H1 (cell line): Measurements from ENCODE around the gene FBN1. TPM values are rescaled to one million over a fixed set of nuclear protein-coding genes. Genes with fewer than 3 reads are reported as not detected.

Experiments
- CTCF ChIA-PET: fragments of 300-600 bp; sonication (Branson Sonifier 250); formaldehyde crosslinking; loops from one replicate; lab custom pipeline; 2021; ENCODE audit not compliant: partially characterized antibody; lab: Charles Lee
- POLR2A ChIA-PET: fragments of 300-600 bp; sonication (Branson Sonifier 250); formaldehyde crosslinking; loops from one replicate; lab custom pipeline; 2021; ENCODE audit warnings: inconsistent platforms; ENCODE audit not compliant: partially characterized antibody; lab: Charles Lee
- DNase-seq, 2 experiments: peaks; one replicate each; pipeline versions ENCODE4 v3.0.0 to v3.0.0-alpha.2; 2010 to 2022; ENCODE audit warnings: low spot score in 2 of 2, low read depth in 1 of 2, mixed read lengths in 1 of 2
- FAIRE-seq: peaks from 2 replicates; lab custom pipeline; 2011; peaks lifted over from hg19 to GRCh38; lab: Jason Lieb, UNC
- H2AFZ ChIP-seq: 2 replicates; pipeline ENCODE4 v1.8.1; 2012; ENCODE audit warnings: low read length, inconsistent platforms
- H2AK5ac ChIP-seq: 2 replicates; pipeline ENCODE4 v1.6.1; 2013; ENCODE audit warnings: low read depth, low read length
- H2BK120ac ChIP-seq: replicated peaks from 2 replicates; pipeline ENCODE3; 2013; ENCODE audit warnings: low read depth, low read length, inconsistent platforms
- H2BK12ac ChIP-seq: 2 replicates; pipeline ENCODE4 v1.6.1; 2013; ENCODE audit warnings: low read depth, low read length
- H2BK15ac ChIP-seq: 2 replicates; pipeline ENCODE4 v1.6.1; 2013; ENCODE audit warnings: low read length
- H2BK20ac ChIP-seq: 2 replicates; pipeline ENCODE4 v1.6.1; 2013; ENCODE audit warnings: low read length
- H2BK5ac ChIP-seq: 2 replicates; pipeline ENCODE4 v1.6.1; 2013; ENCODE audit warnings: low read depth, low read length
- H3K14ac ChIP-seq: 2 replicates; pipeline ENCODE4 v1.6.1; 2013; ENCODE audit warnings: inconsistent platforms; ENCODE audit not compliant: insufficient read length
- H3K18ac ChIP-seq: 2 replicates; pipeline ENCODE4 v1.6.1; 2013; ENCODE audit warnings: low read length; ENCODE audit errors: extremely low read depth
- H3K23ac ChIP-seq: 2 replicates; pipeline ENCODE4 v1.6.1; 2013; ENCODE audit warnings: inconsistent platforms; ENCODE audit not compliant: insufficient read length
- H3K23me2 ChIP-seq: 2 replicates; pipeline ENCODE4 v1.6.1; 2013; ENCODE audit warnings: low read depth, low read length
- H3K27ac ChIP-seq: 2 replicates; pipeline ENCODE4 v1.6.1; 2011; ENCODE audit warnings: low read depth, low read length, inconsistent platforms
- H3K27me3 ChIP-seq, 4 experiments: replicated peaks in 1 of 4; 1 replicate in 1 of 4; 2 replicates in 3 of 4; pipeline versions ENCODE4 v1.6.1 to v1.8.1; 2011 to 2013; ENCODE audit warnings: low read length in 3 of 4, mild to moderate bottlenecking in 3 of 4, inconsistent platforms in 2 of 4, mixed read lengths in 2 of 4, moderate library complexity in 1 of 4; ENCODE audit not compliant: control insufficient read depth in 3 of 4, insufficient read depth in 3 of 4; ENCODE audit errors: extremely low read depth in 1 of 4
- H3K36me3 ChIP-seq, 4 experiments: 2 replicates each; pipeline versions ENCODE4 v1.6.1 to v1.8.1; 2011 to 2013; ENCODE audit warnings: mild to moderate bottlenecking in 4 of 4, low read length in 3 of 4, moderate library complexity in 2 of 4, control low read depth in 1 of 4, inconsistent platforms in 1 of 4; ENCODE audit not compliant: insufficient read depth in 4 of 4, control insufficient read depth in 2 of 4
- H3K4ac ChIP-seq: replicated peaks from 2 replicates; pipeline ENCODE3; 2013; ENCODE audit warnings: low read length, low read depth, mixed read lengths, inconsistent platforms; ENCODE audit not compliant: insufficient read length
- H3K4me1 ChIP-seq, 4 experiments: replicated peaks in 1 of 4; 1 replicate in 1 of 4; 2 replicates in 3 of 4; pipeline versions ENCODE4 v1.6.1 to v1.8.1; 2011 to 2013; ENCODE audit warnings: low read length in 3 of 4, inconsistent platforms in 2 of 4, mixed read lengths in 1 of 4; ENCODE audit not compliant: insufficient read depth in 4 of 4, control insufficient read depth in 3 of 4
- H3K4me2 ChIP-seq, 2 experiments: 2 replicates each; pipeline versions ENCODE4 v1.6.1 to v1.8.1; 2011 to 2013; ENCODE audit warnings: low read depth in 2 of 2, low read length in 2 of 2, control low read depth in 1 of 2, inconsistent platforms in 1 of 2, mild to moderate bottlenecking in 1 of 2; ENCODE audit not compliant: insufficient read depth in 1 of 2
- H3K4me3 ChIP-seq, 4 experiments: fragments of 200-600, 300-600 bp in 1 of 4; sonication (generic), shearing (Covaris generic), sonication (Bioruptor Twin) in 1 of 4; 2 replicates each; pipeline versions ENCODE4 v1.5.1 to v1.8.1; 2011 to 2016; ENCODE audit warnings: low read length in 4 of 4, low read depth in 3 of 4, control low read depth in 2 of 4, inconsistent platforms in 2 of 4, mild to moderate bottlenecking in 2 of 4, mixed read lengths in 1 of 4, moderate library complexity in 1 of 4; ENCODE audit not compliant: insufficient read depth in 2 of 4; ENCODE audit errors: extremely low read depth in 1 of 4
- H3K56ac ChIP-seq: replicated peaks from 2 replicates; pipeline ENCODE3; 2013; ENCODE audit warnings: low read depth, mild to moderate bottlenecking, mixed read lengths, low read length, inconsistent platforms; ENCODE audit not compliant: insufficient read length
- H3K79me1 ChIP-seq: 2 replicates; pipeline ENCODE4 v1.6.1; 2013; ENCODE audit warnings: low read depth, low read length, control low read depth
- H3K79me2 ChIP-seq, 2 experiments: 2 replicates each; pipeline versions ENCODE4 v1.6.1 to v1.8.1; 2012 to 2013; ENCODE audit warnings: low read length in 2 of 2, mild to moderate bottlenecking in 2 of 2, inconsistent platforms in 1 of 2; ENCODE audit not compliant: insufficient read depth in 2 of 2, control insufficient read depth in 1 of 2
- H3K9ac ChIP-seq, 4 experiments: replicated peaks in 1 of 4; 1 replicate in 1 of 4; 2 replicates in 3 of 4; pipeline versions ENCODE4 v1.6.1 to v1.8.1; 2011 to 2013; ENCODE audit warnings: low read depth in 3 of 4, low read length in 3 of 4, control low read depth in 2 of 4, mild to moderate bottlenecking in 2 of 4, moderate library complexity in 2 of 4, inconsistent platforms in 1 of 4; ENCODE audit errors: extremely low read depth in 1 of 4
- H3K9me3 ChIP-seq, 2 experiments: 2 replicates each; pipeline versions ENCODE4 v1.6.1 to v1.8.1; 2012 to 2013; ENCODE audit warnings: mild to moderate bottlenecking in 2 of 2, moderate library complexity in 2 of 2, control low read depth in 1 of 2, inconsistent platforms in 1 of 2, low read depth in 1 of 2, low read length in 1 of 2, mixed read lengths in 1 of 2; ENCODE audit not compliant: insufficient read depth in 2 of 2
- H4K20me1 ChIP-seq, 2 experiments: replicated peaks in 1 of 2; 2 replicates each; pipeline versions ENCODE3 to v1.8.1; 2011 to 2013; ENCODE audit warnings: inconsistent platforms in 2 of 2, low read length in 2 of 2, mild to moderate bottlenecking in 1 of 2; ENCODE audit not compliant: insufficient read depth in 2 of 2, control insufficient read depth in 1 of 2
- H4K5ac ChIP-seq: 2 replicates; pipeline ENCODE4 v1.6.1; 2013; ENCODE audit warnings: low read length, low read depth, mixed read lengths, inconsistent platforms; ENCODE audit not compliant: insufficient read length
- H4K8ac ChIP-seq: 2 replicates; pipeline ENCODE4 v1.8.0; 2013; ENCODE audit warnings: mild to moderate bottlenecking, moderate library complexity, low read length, inconsistent platforms; ENCODE audit not compliant: insufficient read depth; ENCODE audit errors: extremely low read depth
- H4K91ac ChIP-seq: replicated peaks from 2 replicates; pipeline ENCODE3; 2013; ENCODE audit warnings: low read length, mixed read lengths, inconsistent platforms; ENCODE audit not compliant: insufficient read length
- GABPA ChIP-seq: IDR thresholded peaks from 2 replicates; pipeline ENCODE4 v1.6.1; 2011; ENCODE audit warnings: mild to moderate bottlenecking, low read length, moderate library complexity, borderline replicate concordance; ENCODE audit not compliant: insufficient read depth
- SP2 ChIP-seq: IDR thresholded peaks from 2 replicates; pipeline ENCODE4 v1.6.1; 2012; ENCODE audit warnings: mild to moderate bottlenecking, low read length, inconsistent platforms
- WGBS, 2 experiments: shearing (Covaris generic) in 1 of 2; methylation state at CpG; one replicate each; pipeline versions ENCODE4 v1.1.6 to v1.1.7; 2013 to 2015; ENCODE audit warnings: low lambda C conversion rate in 2 of 2, mixed read lengths in 2 of 2, inconsistent platforms in 1 of 2, low coverage in 1 of 2, missing lambda C conversion rate in 1 of 2; ENCODE audit not compliant: insufficient replicate concordance in 2 of 2, insufficient coverage in 1 of 2, insufficient read length in 1 of 2; ENCODE audit errors: extremely low coverage in 1 of 2, missing lambda C conversion rate in 1 of 2; 5-methylcytosine and 5-hydroxymethylcytosine counted together
- polyA plus RNA-seq, 7 experiments: library from polyadenylated mRNA; depleted of rRNA in 3 of 7; stranded (reverse) in 5 of 7; unstranded in 2 of 7; fragments of >200 nt in 5 of 7; fragments of 200-250 nt in 2 of 7; gene quantifications; 1 replicate in 5 of 7; 2 replicates in 1 of 7; 4 replicates in 1 of 7; pipeline versions ENCODE4 v1.2.1 to v1.2.3, GENCODE V29; 2011 to 2013; ENCODE audit warnings: missing spikeins in 2 of 7, mixed read lengths in 2 of 7
- total RNA-seq: library from RNA; stranded (reverse); fragmentation: NEBNext Ultra II Directional; extraction: Animal tissue kit (Norgen Biotek cat#: 25700); gene quantifications from 2 replicates; pipeline ENCODE4 v1.2.1, GENCODE V29; 2021
- TF ChIP-seq, protein P1 (sequence below): IDR thresholded peaks from 2 replicates; pipeline ENCODE4 v1.6.1; 2012; ENCODE audit warnings: inconsistent platforms

FBN1 gene
- total and polyA plus RNA-seq, 2 of the 8 experiments (the other 6 are each of a cell fraction or from before 2014, with no cell fraction given) = 3.0 to 4.0 TPM

- no peak overlapping the region for H3K9ac ChIP-seq
- no peak overlapping the region for H3K4ac ChIP-seq
- no peak overlapping the region for H3K27ac ChIP-seq
- no peak overlapping the region for H2BK20ac ChIP-seq
- no peak overlapping the region for H3K56ac ChIP-seq
- no peaks in the 10 kb centered on the region for H3K36me3 ChIP-seq
- no peak overlapping the region for H4K8ac ChIP-seq
- no peaks in the 10 kb centered on the region for H3K79me1 ChIP-seq
- no peak overlapping the region for H2BK15ac ChIP-seq
- 88% methylated on average over 4 of the region's 4 CpGs; no CpG with 5 or more reads in 1 of the 2 experiments for WGBS, 2 experiments
- H3K9me3 ChIP-seq = 0 out of 4 replicates have a peak, but pooled peaks cover 0 to 3% of the 10 kb centered on the region in 2 experiments
- no peak overlapping the region for H3K4me2 ChIP-seq
- no peaks in the 10 kb centered on the region for H3K79me2 ChIP-seq
- DNase-seq (peak in 1 of 2 experiments; percentile 8), FAIRE-seq (no peak)
- ChIA-PET CTCF (interaction anchor here (0.7 to 1.2 kb wide), 5 partner anchors 8 to 127 kb away, joined by 3 to 4 read pairs (median 3); no protein-coding TSS in a partner anchor), POLR2A (no interaction called here)
- no peaks in the 10 kb centered on the region for H3K27me3 ChIP-seq
- no peak overlapping the region for H2BK120ac ChIP-seq
- H3K4me1 ChIP-seq = no peaks in the 10 kb centered on the region
- H4K5ac ChIP-seq = no peak overlapping the region
- H3K23me2 ChIP-seq = no peaks in the 10 kb centered on the region
- H2BK5ac ChIP-seq = no peak overlapping the region
- no peak overlapping the region for H4K91ac ChIP-seq
- no peak overlapping the region for H3K14ac ChIP-seq
- H3K23ac ChIP-seq = no peak overlapping the region
- no peak overlapping the region for H2AFZ ChIP-seq
- TF ChIP-seq GABPA (no peak), SP2 (no peak)
- TF ChIP-seq, protein P1, sequence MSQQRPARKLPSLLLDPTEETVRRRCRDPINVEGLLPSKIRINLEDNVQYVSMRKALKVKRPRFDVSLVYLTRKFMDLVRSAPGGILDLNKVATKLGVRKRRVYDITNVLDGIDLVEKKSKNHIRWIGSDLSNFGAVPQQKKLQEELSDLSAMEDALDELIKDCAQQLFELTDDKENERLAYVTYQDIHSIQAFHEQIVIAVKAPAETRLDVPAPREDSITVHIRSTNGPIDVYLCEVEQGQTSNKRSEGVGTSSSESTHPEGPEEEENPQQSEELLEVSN = no peak
- no peak overlapping the region for H2BK12ac ChIP-seq
- no peaks in the 10 kb centered on the region for H4K20me1 ChIP-seq
- H3K4me3 ChIP-seq = no peak overlapping the region
- H2AK5ac ChIP-seq = no peak overlapping the region
- H3K18ac ChIP-seq = no peak overlapping the region
Measured at GRCh38 chr15:48380198-48380597, 265.3 kb downstream of the FBN1 start.
